ENCODE results near the gene WDR45B.

- TF ChIP-seq CTCF (IDR thresholded peaks at IDR 0.05; ENCODE audit: low read depth, low read length, poor library complexity, severe bottlenecking) (no peak), EZH2phosphoT487 (IDR thresholded peaks at IDR 0.05; ENCODE audit: borderline replicate concordance, low read length) (no peak)
These were observed 43.7 kb downstream of the WDR45B start for GRCh38 chr17:82604532-82604931.

All from DOHH2 (cell line).